ENCODE measurements around the gene PROB1.

Gene PROB1

GRCh38 chr5:139383993-139384590 lies 10.8 kb downstream of the PROB1 start:
- H3K4me3 ChIP-seq (ENCODE audit: low read length), result no peak overlapping the region

GRCh38 chr5:139383275-139383992 lies 11.5 kb downstream of the PROB1 start, which contains the start of gene SLC23A1:
SLC23A1 (minus strand) TSS chr5:139383297; CDS start chr5:139383253, 44 bp downstream.
- no peak for TF ChIP-seq ZNF274 (IDR thresholded peaks at IDR 0.05; ENCODE audit: low read depth, low read length)
- no peak within 1 kb of the TSS for H3K4me3 ChIP-seq (ENCODE audit: low read length)

More at GRCh38 chr5:139383993-139384590, 10.8 kb downstream of the PROB1 start:
- no peak for TF ChIP-seq ZNF274 (IDR thresholded peaks at IDR 0.05; ENCODE audit: low read depth, low read length)

- no peak for TF ChIP-seq ZNF274 (IDR thresholded peaks at IDR 0.05; ENCODE audit: low read depth, low read length)
- no peak overlapping the region for H3K4me3 ChIP-seq (ENCODE audit: low read length)
These were observed 12.1 kb downstream of the PROB1 start for GRCh38 chr5:139382807-139383206.

GRCh38 chr5:139381837-139382761 lies 12.8 kb downstream of the PROB1 start:
- H3K4me3 ChIP-seq (ENCODE audit: low read length), result no peak overlapping the region
- TF ChIP-seq ZNF274 (IDR thresholded peaks at IDR 0.05; ENCODE audit: low read depth, low read length), result no peak

GRCh38 chr5:139379626-139380449 lies 15.1 kb downstream of the PROB1 start:
- H3K4me3 ChIP-seq (ENCODE audit: low read length), result no peak overlapping the region
- TF ChIP-seq ZNF274 (IDR thresholded peaks at IDR 0.05; ENCODE audit: low read depth, low read length), result no peak

GRCh38 chr5:139378941-139379361 lies 16.0 kb downstream of the PROB1 start:
- H3K4me3 ChIP-seq (ENCODE audit: low read length), result no peak overlapping the region
- no peak for TF ChIP-seq ZNF274 (IDR thresholded peaks at IDR 0.05; ENCODE audit: low read depth, low read length)

GRCh38 chr5:139378101-139378825 lies 16.6 kb downstream of the PROB1 start:
- TF ChIP-seq ZNF274 (IDR thresholded peaks at IDR 0.05; ENCODE audit: low read depth, low read length), result no peak
- no peak overlapping the region for H3K4me3 ChIP-seq (ENCODE audit: low read length)

GRCh38 chr5:139377226-139377625 lies 17.7 kb downstream of the PROB1 start:
- no peak overlapping the region for H3K4me3 ChIP-seq (ENCODE audit: low read length)
- no peak for TF ChIP-seq ZNF274 (IDR thresholded peaks at IDR 0.05; ENCODE audit: low read depth, low read length)

- no peak for TF ChIP-seq ZNF274 (IDR thresholded peaks at IDR 0.05; ENCODE audit: low read depth, low read length)
These were observed 18.5 kb downstream of the PROB1 start for GRCh38 chr5:139376364-139376763.

GRCh38 chr5:139374909-139375308 lies 20.0 kb downstream of the PROB1 start:
- no peak for TF ChIP-seq ZNF274 (IDR thresholded peaks at IDR 0.05; ENCODE audit: low read depth, low read length)
- H3K4me3 ChIP-seq (ENCODE audit: low read length), result no peak overlapping the region

More at GRCh38 chr5:139376364-139376763, 18.5 kb downstream of the PROB1 start:
- H3K4me3 ChIP-seq (ENCODE audit: low read length), result no peak overlapping the region

GRCh38 chr5:139371482-139372435 lies 23.1 kb downstream of the PROB1 start:
- TF ChIP-seq ZNF274 (IDR thresholded peaks at IDR 0.05; ENCODE audit: low read depth, low read length), result no peak
- H3K4me3 ChIP-seq (ENCODE audit: low read length), result no peak overlapping the region

- no peak for TF ChIP-seq ZNF274 (IDR thresholded peaks at IDR 0.05; ENCODE audit: low read depth, low read length)
- H3K4me3 ChIP-seq (ENCODE audit: low read length), result no peak overlapping the region
These were observed 25.7 kb downstream of the PROB1 start for GRCh38 chr5:139369181-139369580.
